Measurements from ENCODE around the gene KIF26B. TPM values are rescaled to one million over a fixed set of nuclear protein-coding genes. Genes with fewer than 3 reads are reported as not detected.

KIF26B gene
- 2.3 and 3.3 TPM in 2 replicates for total RNA-seq (2014; rRNA removed; shearing (Covaris generic); ENCODE audit: low replicate concordance)

GRCh38 chr1:245154429-245155271 is at the start of gene KIF26B:
TSS of gene KIF26B (plus strand) at chr1:245154985. CDS start at chr1:245155425, 440 bp downstream.
- H3K27me3 ChIP-seq (ENCODE audit: low read length), result no peaks in the 10 kb centered on the region
- H3K9me2 ChIP-seq (replicated peaks; ENCODE audit: insufficient read depth, low read length), result no peaks in the 10 kb centered on the region
- no peak within 1 kb of the TSS for H3K27ac ChIP-seq (ENCODE audit: low read length)
- H3K79me2 ChIP-seq (ENCODE audit: low read length), result no peaks in the 10 kb centered on the region
- no peak for DNase-seq
- H4K20me1 ChIP-seq (ENCODE audit: insufficient read depth, low read depth, low read length), result no peaks in the 10 kb centered on the region
- H2AFZ ChIP-seq (ENCODE audit: low read length), result no peak within 1 kb of the TSS
- H3K9ac ChIP-seq (ENCODE audit: low read length), result no peak within 1 kb of the TSS
- H3K36me3 ChIP-seq (ENCODE audit: insufficient read depth, low read length), result no peaks in the 10 kb centered on the region
- H3K4me2 ChIP-seq (ENCODE audit: low read depth, low read length, poor library complexity, severe bottlenecking), result peak within 1 kb of the TSS; percentile 48
- peak within 1 kb of the TSS; percentile 25; the same call in 1 of the 2 replicates for H3K4me3 ChIP-seq (ENCODE audit: low read length)
- H3K4me1 ChIP-seq (ENCODE audit: low read length), result peaks cover 19% of the 10 kb centered on the region
- no peaks in the 10 kb centered on the region for H3K9me3 ChIP-seq (ENCODE audit: low read length)

GRCh38 chr1:245105042-245105441 is 49.7 kb upstream of the KIF26B start:
- Histone ChIP-seq H3K27me3 (ENCODE audit: low read length) (no peaks in the 10 kb centered on the region), H4K20me1 (ENCODE audit: insufficient read depth, low read depth, low read length) (no peaks in the 10 kb centered on the region), H3K4me1 (ENCODE audit: low read length) (no peaks in the 10 kb centered on the region), H2AFZ (ENCODE audit: low read length) (no peak overlapping the region), H3K4me2 (ENCODE audit: low read depth, low read length, poor library complexity, severe bottlenecking) (no peak overlapping the region), H3K27ac (ENCODE audit: low read length) (no peak overlapping the region), H3K9ac (ENCODE audit: low read length) (no peak overlapping the region), H3K9me2 (replicated peaks; ENCODE audit: insufficient read depth, low read length) (no peaks in the 10 kb centered on the region), H3K9me3 (ENCODE audit: low read length) (no peaks in the 10 kb centered on the region), H3K79me2 (ENCODE audit: low read length) (no peaks in the 10 kb centered on the region), H3K4me3 (ENCODE audit: low read length) (no peak overlapping the region), H3K36me3 (ENCODE audit: insufficient read depth, low read length) (no peaks in the 10 kb centered on the region)
- no peak for DNase-seq

GRCh38 chr1:245105815-245106410 is 48.9 kb upstream of the KIF26B start:
- no peaks in the 10 kb centered on the region for H4K20me1 ChIP-seq (ENCODE audit: insufficient read depth, low read depth, low read length)
- H3K9me3 ChIP-seq (ENCODE audit: low read length), result no peaks in the 10 kb centered on the region
- no peaks in the 10 kb centered on the region for H3K27me3 ChIP-seq (ENCODE audit: low read length)
- no peaks in the 10 kb centered on the region for H3K4me1 ChIP-seq (ENCODE audit: low read length)
- no peak overlapping the region for H3K4me3 ChIP-seq (ENCODE audit: low read length)
- no peak overlapping the region for H3K4me2 ChIP-seq (ENCODE audit: low read depth, low read length, poor library complexity, severe bottlenecking)
- H3K9me2 ChIP-seq (replicated peaks; ENCODE audit: insufficient read depth, low read length), result no peaks in the 10 kb centered on the region
- no peak overlapping the region for H2AFZ ChIP-seq (ENCODE audit: low read length)
- no peaks in the 10 kb centered on the region for H3K79me2 ChIP-seq (ENCODE audit: low read length)
- no peak overlapping the region for H3K9ac ChIP-seq (ENCODE audit: low read length)
- DNase-seq, result no peak
- no peaks in the 10 kb centered on the region for H3K36me3 ChIP-seq (ENCODE audit: insufficient read depth, low read length)
- H3K27ac ChIP-seq (ENCODE audit: low read length), result no peak overlapping the region

GRCh38 chr1:245107776-245108114 is 47.0 kb upstream of the KIF26B start:
- Histone ChIP-seq H3K79me2 (ENCODE audit: low read length) (no peaks in the 10 kb centered on the region), H3K9ac (ENCODE audit: low read length) (no peak overlapping the region), H4K20me1 (ENCODE audit: insufficient read depth, low read depth, low read length) (no peaks in the 10 kb centered on the region), H3K36me3 (ENCODE audit: insufficient read depth, low read length) (no peaks in the 10 kb centered on the region), H3K4me2 (ENCODE audit: low read depth, low read length, poor library complexity, severe bottlenecking) (no peak overlapping the region), H2AFZ (ENCODE audit: low read length) (no peak overlapping the region), H3K27me3 (ENCODE audit: low read length) (no peaks in the 10 kb centered on the region), H3K4me3 (ENCODE audit: low read length) (no peak overlapping the region), H3K27ac (ENCODE audit: low read length) (no peak overlapping the region), H3K9me3 (ENCODE audit: low read length) (no peaks in the 10 kb centered on the region), H3K4me1 (ENCODE audit: low read length) (no peaks in the 10 kb centered on the region), H3K9me2 (replicated peaks; ENCODE audit: insufficient read depth, low read length) (no peaks in the 10 kb centered on the region)
- no peak for DNase-seq

GRCh38 chr1:245108246-245108645 is 46.5 kb upstream of the KIF26B start:
- H3K9me2 ChIP-seq (replicated peaks; ENCODE audit: insufficient read depth, low read length), result no peaks in the 10 kb centered on the region
- no peaks in the 10 kb centered on the region for H3K27me3 ChIP-seq (ENCODE audit: low read length)
- H3K9ac ChIP-seq (ENCODE audit: low read length), result no peak overlapping the region
- H3K4me1 ChIP-seq (ENCODE audit: low read length), result no peaks in the 10 kb centered on the region
- H3K4me2 ChIP-seq (ENCODE audit: low read depth, low read length, poor library complexity, severe bottlenecking), result no peak overlapping the region
- no peak overlapping the region for H3K27ac ChIP-seq (ENCODE audit: low read length)
- no peaks in the 10 kb centered on the region for H4K20me1 ChIP-seq (ENCODE audit: insufficient read depth, low read depth, low read length)
- no peaks in the 10 kb centered on the region for H3K9me3 ChIP-seq (ENCODE audit: low read length)
- no peak overlapping the region for H2AFZ ChIP-seq (ENCODE audit: low read length)
- H3K36me3 ChIP-seq (ENCODE audit: insufficient read depth, low read length), result no peaks in the 10 kb centered on the region
- no peak for DNase-seq
- H3K4me3 ChIP-seq (ENCODE audit: low read length), result no peak overlapping the region
- H3K79me2 ChIP-seq (ENCODE audit: low read length), result no peaks in the 10 kb centered on the region

GRCh38 chr1:245108909-245109308 is 45.9 kb upstream of the KIF26B start:
- Histone ChIP-seq H3K4me1 (ENCODE audit: low read length) (no peaks in the 10 kb centered on the region), H3K27ac (ENCODE audit: low read length) (no peak overlapping the region), H3K9me3 (ENCODE audit: low read length) (no peaks in the 10 kb centered on the region), H3K79me2 (ENCODE audit: low read length) (no peaks in the 10 kb centered on the region), H3K27me3 (ENCODE audit: low read length) (no peaks in the 10 kb centered on the region), H3K9me2 (replicated peaks; ENCODE audit: insufficient read depth, low read length) (no peaks in the 10 kb centered on the region), H3K9ac (ENCODE audit: low read length) (no peak overlapping the region), H3K4me2 (ENCODE audit: low read depth, low read length, poor library complexity, severe bottlenecking) (no peak overlapping the region), H4K20me1 (ENCODE audit: insufficient read depth, low read depth, low read length) (no peaks in the 10 kb centered on the region), H3K36me3 (ENCODE audit: insufficient read depth, low read length) (no peaks in the 10 kb centered on the region), H3K4me3 (ENCODE audit: low read length) (no peak overlapping the region), H2AFZ (ENCODE audit: low read length) (no peak overlapping the region)
- DNase-seq, result no peak

- no peaks in the 10 kb centered on the region for H4K20me1 ChIP-seq (ENCODE audit: insufficient read depth, low read depth, low read length)
- no peaks in the 10 kb centered on the region for H3K27me3 ChIP-seq (ENCODE audit: low read length)
- H3K36me3 ChIP-seq (ENCODE audit: insufficient read depth, low read length), result no peaks in the 10 kb centered on the region
- H3K9ac ChIP-seq (ENCODE audit: low read length), result no peak overlapping the region
- H3K79me2 ChIP-seq (ENCODE audit: low read length), result no peaks in the 10 kb centered on the region
- no peak for DNase-seq
- no peak overlapping the region for H3K4me3 ChIP-seq (ENCODE audit: low read length)
- no peaks in the 10 kb centered on the region for H3K9me3 ChIP-seq (ENCODE audit: low read length)
- no peak overlapping the region for H2AFZ ChIP-seq (ENCODE audit: low read length)
- H3K4me1 ChIP-seq (ENCODE audit: low read length), result no peaks in the 10 kb centered on the region
- no peaks in the 10 kb centered on the region for H3K9me2 ChIP-seq (replicated peaks; ENCODE audit: insufficient read depth, low read length)
- no peak overlapping the region for H3K4me2 ChIP-seq (ENCODE audit: low read depth, low read length, poor library complexity, severe bottlenecking)
- no peak overlapping the region for H3K27ac ChIP-seq (ENCODE audit: low read length)
These were observed 44.4 kb upstream of the KIF26B start for GRCh38 chr1:245110406-245110805.

- Histone ChIP-seq H3K4me1 (ENCODE audit: low read length) (no peaks in the 10 kb centered on the region), H4K20me1 (ENCODE audit: insufficient read depth, low read depth, low read length) (no peaks in the 10 kb centered on the region), H3K4me3 (ENCODE audit: low read length) (no peak overlapping the region), H3K9me2 (replicated peaks; ENCODE audit: insufficient read depth, low read length) (no peaks in the 10 kb centered on the region), H3K79me2 (ENCODE audit: low read length) (no peaks in the 10 kb centered on the region), H3K27ac (ENCODE audit: low read length) (no peak overlapping the region), H2AFZ (ENCODE audit: low read length) (no peak overlapping the region), H3K9ac (ENCODE audit: low read length) (no peak overlapping the region), H3K36me3 (ENCODE audit: insufficient read depth, low read length) (no peaks in the 10 kb centered on the region), H3K4me2 (ENCODE audit: low read depth, low read length, poor library complexity, severe bottlenecking) (no peak overlapping the region), H3K27me3 (ENCODE audit: low read length) (no peaks in the 10 kb centered on the region), H3K9me3 (ENCODE audit: low read length) (no peaks in the 10 kb centered on the region)
- no peak for DNase-seq
These were observed 43.7 kb upstream of the KIF26B start for GRCh38 chr1:245111073-245111472.
